MM.1S (cell line): Measurements from ENCODE around the gene WDR64.

Source experiments
- EZH2 ChIP-seq: fragments of 300-600 bp; sonication (generic); optimal IDR thresholded peaks from 2 replicates; pipeline ENCODE3; 2017; ENCODE audit warnings: low read depth, mild to moderate bottlenecking, antibody characterized with exemption, low read length, mixed read lengths
- EZH2phosphoT487 ChIP-seq: fragments of 300-600 bp; sonication (generic); IDR thresholded peaks from 2 replicates; pipeline ENCODE4 v1.6.1; 2018; ENCODE audit warnings: antibody characterized with exemption, low read length
- TF ChIP-seq, protein P1 (sequence below): fragments of 300-600 bp; sonication (generic); IDR thresholded peaks from 2 replicates; pipeline ENCODE4 v1.5.1; 2016; ENCODE audit warnings: antibody characterized with exemption, low read length, mixed read lengths

DNA sequence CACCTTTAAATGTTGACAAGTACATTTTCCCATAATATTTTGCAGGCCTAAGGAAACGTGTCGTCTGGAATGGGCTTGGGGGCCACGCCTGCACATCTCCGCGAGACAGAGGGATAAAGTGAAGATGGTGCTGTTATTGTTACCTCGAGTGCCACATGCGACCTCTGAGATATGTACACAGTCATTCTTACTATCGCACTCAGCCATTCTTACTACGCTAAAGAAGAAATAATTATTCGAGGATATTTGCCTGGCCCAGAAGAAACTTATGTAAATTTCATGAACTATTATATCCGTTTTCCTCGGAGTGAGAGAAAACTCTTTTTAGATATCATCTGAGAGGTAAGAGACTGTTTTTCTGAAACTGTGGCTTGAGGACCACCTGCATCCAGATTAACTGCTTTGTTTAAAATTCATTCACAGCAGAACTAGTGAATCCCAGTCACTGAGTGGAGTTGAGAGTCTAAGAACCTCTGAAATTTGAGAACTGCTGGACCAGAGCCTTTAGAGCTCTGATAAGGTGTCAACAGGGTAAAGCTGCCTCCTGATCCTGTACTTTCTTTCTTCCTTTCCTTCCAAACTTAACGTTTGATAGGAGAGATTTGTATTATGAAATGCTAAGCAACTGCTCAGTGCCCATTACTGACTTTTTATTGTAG is 196.7 kb downstream of the WDR64 start:
- TF ChIP-seq, protein P1, sequence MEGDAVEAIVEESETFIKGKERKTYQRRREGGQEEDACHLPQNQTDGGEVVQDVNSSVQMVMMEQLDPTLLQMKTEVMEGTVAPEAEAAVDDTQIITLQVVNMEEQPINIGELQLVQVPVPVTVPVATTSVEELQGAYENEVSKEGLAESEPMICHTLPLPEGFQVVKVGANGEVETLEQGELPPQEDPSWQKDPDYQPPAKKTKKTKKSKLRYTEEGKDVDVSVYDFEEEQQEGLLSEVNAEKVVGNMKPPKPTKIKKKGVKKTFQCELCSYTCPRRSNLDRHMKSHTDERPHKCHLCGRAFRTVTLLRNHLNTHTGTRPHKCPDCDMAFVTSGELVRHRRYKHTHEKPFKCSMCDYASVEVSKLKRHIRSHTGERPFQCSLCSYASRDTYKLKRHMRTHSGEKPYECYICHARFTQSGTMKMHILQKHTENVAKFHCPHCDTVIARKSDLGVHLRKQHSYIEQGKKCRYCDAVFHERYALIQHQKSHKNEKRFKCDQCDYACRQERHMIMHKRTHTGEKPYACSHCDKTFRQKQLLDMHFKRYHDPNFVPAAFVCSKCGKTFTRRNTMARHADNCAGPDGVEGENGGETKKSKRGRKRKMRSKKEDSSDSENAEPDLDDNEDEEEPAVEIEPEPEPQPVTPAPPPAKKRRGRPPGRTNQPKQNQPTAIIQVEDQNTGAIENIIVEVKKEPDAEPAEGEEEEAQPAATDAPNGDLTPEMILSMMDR = no peak
- TF ChIP-seq EZH2 (no peak), EZH2phosphoT487 (no peak)
